HCEC 1CT (cell line): ENCODE measurements around the gene AMHR2.
A peak's percentile ranks its signal among the peaks of the same experiment; 100 is the strongest.

Experiments used
- DNase-seq: peaks from one replicate; pipeline ENCODE4 v3.0.0-alpha.2; 2017

The AMHR2 gene

DNA sequence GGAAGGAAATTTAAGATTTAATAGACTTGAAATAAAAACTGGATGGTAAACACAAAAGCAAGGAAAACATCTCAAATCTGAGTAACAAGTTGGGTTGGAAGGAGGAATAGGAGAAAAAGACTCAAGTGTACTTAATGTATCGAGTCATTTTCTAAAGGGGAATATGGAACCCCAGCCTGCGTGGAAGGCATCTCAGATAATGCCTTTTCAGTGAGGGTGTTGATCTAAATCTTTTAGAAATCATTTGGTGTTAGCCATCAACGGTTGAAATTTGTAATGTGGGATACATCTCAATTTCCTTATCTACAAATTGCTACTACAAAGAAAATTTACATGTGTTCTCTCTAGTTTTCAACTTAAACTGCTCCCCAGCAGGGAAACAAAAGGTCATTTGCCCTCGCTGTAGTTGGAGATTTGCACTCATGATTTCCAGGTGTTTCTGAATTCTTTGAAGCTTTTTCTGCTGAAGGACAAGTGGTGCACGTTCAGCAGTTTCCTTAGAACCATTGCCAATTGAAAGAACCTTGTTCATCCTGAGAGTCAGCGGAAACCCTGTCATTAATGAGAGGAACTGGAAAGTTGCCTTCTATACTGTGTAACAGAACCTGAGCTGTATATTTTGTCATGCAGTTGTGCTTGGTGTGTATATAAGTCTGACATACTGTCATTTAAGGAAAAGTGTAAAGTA, 30.4 kb downstream of the AMHR2 start:
- DNase-seq, result no peak

DNA sequence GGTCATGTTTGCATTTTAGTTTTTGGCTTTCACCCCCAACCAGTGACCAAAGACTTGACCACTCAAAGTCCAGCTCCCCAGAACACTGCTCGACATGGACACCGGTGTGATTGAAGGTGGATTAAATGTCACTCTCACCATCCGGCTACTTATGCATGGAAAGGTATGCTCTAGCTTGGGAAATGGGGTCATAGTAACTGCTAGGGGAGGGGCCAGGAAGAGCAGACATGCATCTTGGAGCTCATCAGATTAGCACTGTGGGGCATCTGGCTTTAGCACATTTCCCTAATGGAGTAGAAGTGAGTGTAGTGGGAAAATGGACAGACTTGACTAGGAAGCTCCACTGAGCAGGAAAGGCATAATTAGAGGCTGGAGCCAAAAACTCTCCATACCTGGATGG, 31.1 kb downstream of the AMHR2 start:
- DNase-seq, result no peak

DNA sequence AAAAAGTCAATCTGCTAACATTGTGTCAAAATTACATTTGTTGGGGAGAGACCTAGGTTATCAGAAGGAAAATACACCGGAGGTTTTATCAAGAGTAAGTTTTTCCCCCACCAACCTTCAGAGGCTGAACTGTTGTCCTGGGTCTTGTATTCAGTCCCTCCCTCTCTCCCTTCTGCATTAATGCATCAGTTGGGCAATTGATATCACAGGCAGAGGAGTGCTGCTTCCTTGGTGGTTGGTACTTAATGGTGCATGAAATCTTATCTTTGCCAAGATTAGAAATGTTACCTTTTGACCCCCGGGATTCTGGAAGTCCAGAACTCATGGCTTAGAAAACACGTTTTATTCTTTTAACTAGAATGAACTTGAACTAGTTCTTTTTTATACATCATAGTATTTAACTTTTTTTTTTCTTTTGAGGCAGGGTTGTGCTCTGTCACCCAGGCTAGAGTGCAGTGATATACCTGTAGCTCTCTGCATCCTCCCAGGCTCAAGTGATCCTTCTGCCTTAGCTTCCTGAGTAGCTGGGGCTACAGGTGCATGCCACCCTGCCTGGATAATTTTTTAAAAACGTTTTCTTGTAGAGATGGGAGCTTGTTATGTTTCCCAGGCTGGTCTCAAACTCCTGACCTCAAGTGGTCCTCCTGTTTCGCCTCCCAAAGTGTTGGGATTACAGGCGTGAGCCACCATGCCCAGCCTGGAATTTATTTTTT, 33.2 kb downstream of the AMHR2 start:
- no peak for DNase-seq

DNA sequence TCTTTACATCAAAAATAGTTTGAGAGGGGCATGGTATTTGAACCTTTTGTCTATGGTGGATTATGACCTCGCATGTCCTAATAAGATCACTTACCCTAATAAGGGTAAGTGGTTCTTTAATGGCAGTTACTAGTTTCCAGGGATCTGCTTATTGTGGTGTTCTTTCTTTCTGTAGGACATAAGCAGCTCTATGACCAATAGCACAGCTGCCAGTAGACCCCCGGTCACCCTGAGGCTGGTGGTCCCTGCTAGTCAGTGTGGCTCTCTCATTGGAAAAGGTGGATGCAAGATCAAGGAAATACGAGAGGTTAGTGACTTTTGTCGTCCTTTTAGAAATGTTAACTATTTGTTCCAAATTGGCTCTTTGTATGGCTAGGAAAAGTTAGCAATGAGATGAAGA, 35.4 kb downstream of the AMHR2 start:
- no peak for DNase-seq

- no peak for DNase-seq
Observed at GRCh38 chr12:53461059-53461458, 37.4 kb downstream of the AMHR2 start.

GRCh38 chr12:53461591-53461990, 37.9 kb downstream of the AMHR2 start:
- DNase-seq, result no peak

DNA sequence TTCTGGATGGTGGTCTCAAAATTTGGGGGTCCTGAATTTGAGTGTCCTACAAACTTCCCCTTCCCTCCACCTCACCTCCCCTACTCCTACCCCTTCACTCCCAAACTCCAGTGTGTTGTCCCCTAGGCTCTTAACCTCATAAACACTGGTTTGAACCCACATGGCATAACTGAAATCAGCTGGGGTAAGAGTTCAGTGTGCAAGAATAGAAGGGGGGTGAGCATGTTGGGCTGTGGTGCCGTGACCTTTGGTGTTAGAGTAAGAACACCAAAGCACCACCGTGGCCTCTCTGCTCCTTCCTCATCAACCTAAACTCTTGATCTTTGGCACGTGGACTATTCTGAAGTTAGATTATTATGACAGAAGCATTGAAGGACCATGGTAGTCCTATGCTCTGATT, 39.3 kb downstream of the AMHR2 start:
- DNase-seq, result no peak

DNA sequence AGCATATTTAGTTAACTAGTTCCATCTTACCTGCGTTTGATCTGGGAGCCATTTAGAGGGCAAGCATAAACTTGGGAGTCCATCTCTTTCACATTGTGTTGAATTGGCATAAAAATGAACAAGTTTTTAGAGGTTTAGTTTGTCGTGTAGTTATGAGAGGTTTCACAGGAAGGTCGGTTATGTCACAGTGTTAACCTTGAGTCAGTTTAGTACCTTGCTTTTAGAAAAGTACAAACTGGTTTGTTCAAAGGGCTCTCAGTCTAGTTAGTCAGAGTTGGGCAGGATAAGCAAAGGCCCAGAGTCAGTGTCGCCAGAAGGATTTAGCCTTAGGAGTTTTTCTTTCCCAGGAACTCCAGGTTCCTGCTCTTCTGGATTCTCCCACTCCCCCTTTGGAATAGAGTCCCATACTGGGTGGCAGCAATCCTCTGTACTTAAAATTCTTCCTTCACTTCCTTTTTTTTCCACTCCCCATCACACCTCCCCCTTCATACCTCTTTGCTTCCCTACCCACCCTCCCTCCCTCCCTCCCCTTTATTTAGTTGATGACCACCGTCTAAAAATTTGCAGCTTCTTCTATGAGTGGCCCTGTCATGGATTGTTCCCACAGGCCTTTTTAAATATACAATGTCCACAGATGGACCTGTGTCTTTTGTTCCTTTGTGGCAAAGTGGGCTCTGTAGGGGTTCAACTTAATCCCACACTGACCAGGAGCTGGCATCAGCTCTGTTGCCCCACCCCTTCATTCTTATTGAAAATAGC, 40.3 kb downstream of the AMHR2 start:
- no peak for DNase-seq

GRCh38 chr12:53464685-53465418, 41.2 kb downstream of the AMHR2 start:
- DNase-seq, result no peak

DNA sequence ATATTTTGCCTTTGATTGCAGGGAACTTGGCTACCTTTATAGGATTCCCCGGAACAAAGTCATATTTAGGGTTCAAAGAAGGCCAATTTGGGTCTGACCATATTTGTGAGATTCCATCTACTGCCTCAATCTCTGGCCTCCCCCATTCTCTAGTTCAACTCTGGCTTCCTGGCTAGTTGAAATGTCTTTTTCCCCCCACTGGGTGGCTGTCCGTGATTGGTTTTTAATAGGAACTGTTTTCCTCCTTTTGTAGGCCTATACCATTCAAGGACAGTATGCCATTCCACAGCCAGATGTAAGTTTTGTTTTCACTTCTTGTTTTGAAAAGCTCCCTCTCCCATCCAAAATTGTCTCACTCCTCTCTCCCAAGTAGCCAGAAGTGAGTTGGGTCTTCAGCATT, 42.0 kb downstream of the AMHR2 start:
- no peak for DNase-seq

DNA sequence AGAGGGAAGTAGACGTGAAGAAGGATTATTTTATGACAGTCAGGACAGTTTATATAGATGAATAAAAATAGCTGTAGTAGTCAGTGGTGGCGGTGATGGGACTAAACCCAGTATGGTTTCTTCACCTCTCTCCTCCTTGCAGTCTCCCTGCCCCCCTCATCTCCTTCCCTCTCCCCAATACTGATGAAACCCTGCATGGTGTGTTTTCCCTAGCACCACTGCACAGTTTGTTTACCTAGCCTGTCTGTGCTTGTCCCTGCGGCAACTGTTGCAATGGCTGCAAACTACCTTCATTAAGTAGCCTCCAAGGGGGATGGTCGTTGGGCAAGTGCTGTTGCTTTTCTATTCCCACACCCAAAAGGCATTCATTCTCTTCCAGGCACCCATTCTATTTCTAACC, 43.0 kb downstream of the AMHR2 start:
- no peak for DNase-seq

DNA sequence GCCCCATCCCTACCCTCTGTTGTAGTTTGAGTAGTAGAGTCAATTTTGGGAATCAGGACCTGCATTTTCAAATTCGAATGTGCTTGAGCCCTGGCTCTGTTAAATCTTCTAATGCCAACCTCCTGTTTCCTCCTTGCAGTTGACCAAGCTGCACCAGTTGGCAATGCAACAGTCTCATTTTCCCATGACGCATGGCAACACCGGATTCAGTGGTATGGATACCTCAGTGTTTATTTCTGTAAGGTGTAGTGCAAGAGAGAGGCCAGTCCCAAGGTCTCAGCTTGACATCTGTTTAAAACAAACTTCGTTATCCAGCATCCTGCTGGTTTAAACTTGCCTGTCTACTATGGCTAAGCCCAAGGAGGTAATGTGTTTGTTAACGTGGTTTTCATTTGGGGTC, 43.4 kb downstream of the AMHR2 start:
- no peak for DNase-seq

DNA sequence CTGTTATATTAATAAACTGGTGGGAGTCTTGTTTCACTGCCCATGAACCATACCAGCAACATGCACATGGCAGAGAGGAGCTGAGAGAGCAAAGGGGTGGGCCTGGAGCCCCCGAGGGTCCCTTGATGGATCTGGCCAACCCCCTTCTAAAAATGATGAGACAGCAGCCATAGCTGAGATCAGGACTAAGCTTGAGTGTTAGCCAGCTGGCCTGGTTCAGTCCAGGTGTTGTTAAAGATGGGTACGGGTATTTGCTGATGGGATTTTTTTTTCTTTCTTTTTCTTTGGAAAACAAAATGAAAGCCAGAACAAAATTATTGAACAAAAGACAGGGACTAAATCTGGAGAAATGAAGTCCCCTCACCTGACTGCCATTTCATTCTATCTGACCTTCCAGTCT, 44.2 kb downstream of the AMHR2 start:
- no peak for DNase-seq

DNA sequence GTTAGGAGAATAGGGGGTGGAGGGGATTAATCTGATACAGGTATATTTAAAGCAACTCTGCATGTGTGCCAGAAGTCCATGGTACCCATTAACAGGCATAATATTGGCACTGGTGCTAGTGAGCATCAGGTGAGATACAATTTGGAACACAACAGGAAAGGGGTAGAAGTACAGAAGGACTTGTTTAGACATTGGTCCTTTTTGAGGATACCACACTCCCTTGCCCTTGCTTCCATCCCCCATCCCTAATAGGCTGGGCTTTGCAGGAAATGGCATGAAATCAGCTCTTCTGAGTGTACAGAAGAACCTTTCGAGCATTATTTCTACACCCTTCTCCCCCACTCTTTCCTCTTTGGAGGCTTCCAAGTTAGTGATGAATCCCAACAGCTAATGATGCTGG, 44.6 kb downstream of the AMHR2 start:
- no peak for DNase-seq

DNA sequence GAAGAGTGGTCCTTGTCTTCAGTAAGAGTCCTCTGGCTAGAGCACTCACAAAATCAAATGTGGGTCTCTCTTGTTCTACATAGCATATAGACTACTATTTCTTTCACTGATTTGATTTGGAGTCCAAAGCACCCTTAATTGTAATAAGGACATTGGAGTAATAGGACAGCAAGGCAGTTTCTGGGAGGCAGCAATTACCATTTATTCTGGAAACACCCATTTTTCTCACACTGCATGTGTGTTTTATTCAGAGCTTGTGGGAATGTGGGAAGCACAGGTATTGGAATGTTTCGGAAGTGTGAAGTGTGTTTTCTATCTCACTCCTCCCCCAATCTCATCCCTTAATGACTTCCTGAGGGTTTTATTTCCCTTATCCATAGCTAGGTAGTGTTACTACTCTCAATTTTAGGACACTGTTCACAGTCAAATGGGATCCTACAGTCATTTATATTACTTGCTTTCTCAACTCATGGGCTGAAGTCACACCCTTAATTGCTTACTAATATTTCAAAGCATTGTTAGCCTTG, 48.5 kb downstream of the AMHR2 start:
- DNase-seq, result no peak

DNA sequence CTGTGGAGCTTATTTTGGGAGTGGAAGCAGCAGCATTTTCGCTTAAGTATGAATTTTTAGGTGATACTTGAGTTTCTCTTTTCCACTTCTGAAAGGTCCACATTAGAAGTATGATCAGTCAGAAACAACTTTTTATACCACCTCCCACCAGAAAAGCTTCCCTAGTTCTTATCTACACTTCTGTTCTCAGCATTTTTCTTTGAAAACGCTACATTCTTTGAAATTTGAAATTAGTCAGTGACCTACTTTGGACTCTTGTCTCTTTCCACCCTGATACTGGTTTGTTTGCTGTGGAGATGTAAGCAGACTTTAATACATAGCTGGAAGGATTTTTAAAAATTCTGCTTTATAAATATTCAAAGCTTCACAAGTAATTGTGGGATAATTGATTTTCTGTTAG, 50.4 kb downstream of the AMHR2 start:
- DNase-seq, result no peak

DNA sequence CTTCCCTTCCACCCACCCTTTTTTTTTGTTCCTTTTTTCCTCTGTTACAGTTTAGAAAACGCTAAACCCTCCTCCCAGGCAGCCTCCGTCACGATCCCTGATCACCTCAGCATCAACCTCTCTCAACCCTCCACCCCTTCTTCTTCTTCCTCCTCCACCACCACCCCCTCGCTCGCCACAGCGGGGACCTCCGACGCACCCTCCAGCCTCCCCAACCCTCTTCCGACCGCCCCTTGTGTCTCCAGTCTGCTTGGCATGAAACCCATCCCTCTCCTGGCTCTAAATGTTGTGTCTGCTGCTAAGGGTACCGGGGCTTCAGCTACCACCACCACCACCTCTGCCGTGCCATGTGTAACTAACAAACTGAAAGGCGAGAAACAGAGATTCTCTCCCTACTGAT, 51.2 kb downstream of the AMHR2 start:
- no peak for DNase-seq

DNA sequence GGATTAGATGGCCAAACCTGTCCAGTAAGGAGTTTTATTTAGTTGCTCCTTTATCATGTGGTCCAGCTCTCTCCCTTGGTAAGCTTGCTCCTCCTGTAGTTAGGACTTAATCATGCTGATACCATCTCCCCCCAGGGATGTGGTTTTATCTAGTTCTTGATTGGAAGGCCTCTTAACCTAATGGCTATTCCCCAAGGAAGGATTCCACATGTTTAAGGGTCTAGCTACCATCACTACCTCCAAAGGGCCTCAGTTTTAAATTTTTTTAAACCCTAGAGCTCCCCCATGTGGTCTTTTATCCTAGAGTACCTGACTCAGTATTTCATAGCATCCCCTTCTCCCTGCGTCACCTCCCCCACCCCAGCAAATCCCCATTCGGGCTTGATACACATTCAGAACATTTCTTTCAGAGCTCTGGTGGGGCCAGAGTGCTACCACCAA, 53.1 kb downstream of the AMHR2 start:
- DNase-seq, result peak; percentile 35

- DNase-seq, result no peak
Observed at GRCh38 chr12:53478865-53479264, 55.2 kb downstream of the AMHR2 start.

DNA sequence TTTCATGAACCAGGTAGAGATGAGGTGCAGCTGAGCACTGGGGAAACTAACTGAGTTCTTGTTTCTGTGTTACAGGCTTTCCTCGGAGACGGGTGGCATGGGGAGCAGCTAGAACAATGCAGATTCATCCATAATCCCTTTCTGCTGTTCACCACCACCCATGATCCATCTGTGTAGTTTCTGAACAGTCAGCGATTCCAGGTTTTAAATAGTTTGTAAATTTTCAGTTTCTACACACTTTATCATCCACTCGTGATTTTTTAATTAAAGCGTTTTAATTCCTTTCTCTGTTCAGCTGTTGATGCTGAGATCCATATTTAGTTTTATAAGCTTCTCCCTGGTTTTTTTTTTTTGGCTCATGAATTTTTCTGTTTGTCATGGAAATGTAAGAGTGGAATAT, 55.7 kb downstream of the AMHR2 start:
- DNase-seq, result no peak

DNA sequence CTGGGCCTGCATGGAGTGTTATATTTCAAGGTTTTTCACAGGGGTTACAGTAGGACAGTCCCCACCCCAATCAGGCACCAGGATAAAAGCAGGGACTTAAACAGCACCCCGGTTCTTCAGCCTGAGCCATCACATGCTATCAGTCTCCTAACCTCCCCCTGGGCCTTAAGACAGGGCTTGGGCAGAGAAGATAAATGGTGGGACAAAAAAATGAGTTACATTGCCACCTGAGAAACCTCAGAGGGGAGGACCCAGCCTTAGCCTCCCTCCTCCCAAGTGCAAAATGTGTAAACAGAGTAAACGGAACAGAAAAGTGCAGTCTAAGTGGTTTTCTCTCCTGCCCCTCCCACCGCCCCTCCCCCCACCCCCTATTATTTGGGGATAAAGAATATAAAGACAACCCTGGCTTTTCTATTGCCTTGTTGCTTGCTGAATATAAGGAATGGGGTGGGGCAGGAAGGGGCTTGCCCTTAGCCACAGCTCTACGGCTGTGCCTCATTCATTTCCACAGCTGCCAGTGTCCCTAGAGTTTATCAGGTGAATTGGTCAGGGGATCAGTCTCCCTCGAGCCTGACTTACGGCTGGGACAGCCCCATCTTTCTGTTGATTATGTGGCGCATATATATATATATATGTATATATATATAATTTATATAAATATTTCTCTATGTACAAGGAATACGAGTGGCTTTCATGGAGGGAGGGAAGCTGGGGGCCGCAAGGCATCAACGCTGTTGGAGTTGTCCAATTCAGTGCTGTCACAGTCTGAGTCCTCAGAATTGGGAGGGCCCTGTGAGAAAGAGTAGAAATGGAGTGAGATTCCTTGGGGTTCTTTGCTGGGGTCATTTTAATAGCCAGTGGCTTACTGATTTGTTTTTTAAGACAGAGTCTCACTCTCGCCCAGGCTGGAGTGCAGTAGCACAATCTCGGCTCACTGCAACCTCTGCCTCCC, 57.1 kb downstream of the AMHR2 start:
- DNase-seq, result no peak
